Ectodermal cell (in vitro differentiated cells): Measurements from ENCODE around the gene KRT9. TPM values are rescaled to one million over a fixed set of nuclear protein-coding genes. Genes with fewer than 3 reads are reported as not detected.
"Not testable (repeated sequence)": the region's sequence is repeated elsewhere in the genome, so short reads cannot be mapped to it uniquely, and the experiment has no call there.

Experiments used
- H3K27ac ChIP-seq: 2 replicates; pipeline ENCODE4 v1.7.0; 2013; ENCODE audit warnings: mild to moderate bottlenecking, low read depth, low read length; ENCODE audit not compliant: insufficient read depth, poor library complexity, severe bottlenecking
- H3K27me3 ChIP-seq: 2 replicates; pipeline ENCODE4 v1.7.0; 2013; ENCODE audit warnings: mild to moderate bottlenecking, low read length; ENCODE audit not compliant: insufficient read depth, control insufficient read depth, poor library complexity, severe bottlenecking
- H3K36me3 ChIP-seq: one replicate; pipeline ENCODE4 v1.7.0; 2013; ENCODE audit warnings: low read length; ENCODE audit not compliant: control insufficient read depth, insufficient read depth
- H3K4me1 ChIP-seq: one replicate; pipeline ENCODE4 v1.7.0; 2013; ENCODE audit warnings: low read length; ENCODE audit not compliant: control insufficient read depth, insufficient read depth
- H3K4me3 ChIP-seq: 2 replicates; pipeline ENCODE4 v1.7.0; 2013; ENCODE audit warnings: low read depth, low read length, control low read depth; ENCODE audit not compliant: insufficient read depth
- H3K9me3 ChIP-seq: 2 replicates; pipeline ENCODE4 v1.7.0; 2013; ENCODE audit warnings: mild to moderate bottlenecking, low read length, moderate library complexity; ENCODE audit not compliant: control insufficient read depth
- WGBS, 2 experiments: methylation state at CpG; one replicate each; pipeline ENCODE4 v1.1.7; 2013; ENCODE audit warnings: missing lambda C conversion rate in 2 of 2; 5-methylcytosine and 5-hydroxymethylcytosine counted together
- polyA plus RNA-seq, 4 experiments: library from polyadenylated mRNA; stranded (reverse); fragments of 50-300 nt; gene quantifications; one replicate each; pipeline ENCODE4 v1.2.3, GENCODE V29; 2013

Gene KRT9
- 0.28 TPM for polyA plus RNA-seq (2013, experiment 1 of 4)
- polyA plus RNA-seq (2013, experiment 2 of 4): 0.34 TPM
- 0.27 TPM for polyA plus RNA-seq (2013, experiment 3 of 4)
- polyA plus RNA-seq (2013, experiment 4 of 4): 0.24 TPM

GRCh38 chr17:41571561-41572434 lies at the start of gene KRT9:
TSS of gene KRT9 (minus strand) at chr17:41572059. CDS start at chr17:41571992, 67 bp downstream.
- Histone ChIP-seq H3K9me3 (no peaks in the 10 kb centered on the region), H3K4me1 (no peaks in the 10 kb centered on the region), H3K27ac (no peak within 1 kb of the TSS), H3K27me3 (no peaks in the 10 kb centered on the region), H3K36me3 (no peaks in the 10 kb centered on the region), H3K4me3 (no peak within 1 kb of the TSS)
- 79% methylated on average over 23 to 24 of the region's 24 CpGs for WGBS, 2 experiments

GRCh38 chr17:41621435-41621817 lies 49.6 kb upstream of the KRT9 start:
- peaks cover 26% of the 10 kb centered on the region for H3K4me1 ChIP-seq
- not testable (repeated sequence) for H3K9me3 ChIP-seq, H3K4me3 ChIP-seq, H3K36me3 ChIP-seq, H3K27me3 ChIP-seq, H3K27ac ChIP-seq
- WGBS, 2 experiments: 95 to 96% methylated on average over 11 of the region's 11 CpGs

- 92% methylated on average over 21 of the region's 21 CpGs for WGBS, 2 experiments
- no peaks in the 10 kb centered on the region for H3K36me3 ChIP-seq
- H3K9me3 ChIP-seq: no peaks in the 10 kb centered on the region
- peaks cover 28% of the 10 kb centered on the region for H3K4me1 ChIP-seq
- no peaks in the 10 kb centered on the region for H3K27me3 ChIP-seq
- no peak overlapping the region for H3K27ac ChIP-seq
- H3K4me3 ChIP-seq: no peak overlapping the region
Measured at GRCh38 chr17:41620583-41621434, 49.0 kb upstream of the KRT9 start.

- WGBS, 2 experiments: 92 to 93% methylated on average over 6 of the region's 6 CpGs
Measured at GRCh38 chr17:41619927-41620582, 48.2 kb upstream of the KRT9 start.

GRCh38 chr17:41619036-41619926 lies 47.4 kb upstream of the KRT9 start:
- WGBS, 2 experiments: 91% methylated on average over 17 to 18 of the region's 20 CpGs
- Histone ChIP-seq H3K4me1 (peaks cover 22% of the 10 kb centered on the region), H3K27ac (no peak overlapping the region), H3K4me3 (no peak overlapping the region), H3K9me3 (no peaks in the 10 kb centered on the region), H3K27me3 (no peaks in the 10 kb centered on the region), H3K36me3 (no peaks in the 10 kb centered on the region)

More at GRCh38 chr17:41619927-41620582, 48.2 kb upstream of the KRT9 start:
- H3K36me3 ChIP-seq, H3K27me3 ChIP-seq, H3K4me3 ChIP-seq, H3K9me3 ChIP-seq, H3K27ac ChIP-seq: not testable (repeated sequence)
- H3K4me1 ChIP-seq: peaks cover 28% of the 10 kb centered on the region

- WGBS, 2 experiments: 91 to 92% methylated on average over 13 of the region's 13 CpGs
- H3K27ac ChIP-seq: no peak overlapping the region
Measured at GRCh38 chr17:41618341-41619035, 46.6 kb upstream of the KRT9 start.

GRCh38 chr17:41617698-41618097 lies 45.8 kb upstream of the KRT9 start:
- 71 to 83% methylated on average over 11 of the region's 11 CpGs for WGBS, 2 experiments
- Histone ChIP-seq H3K9me3 (no peaks in the 10 kb centered on the region), H3K27me3 (no peaks in the 10 kb centered on the region), H3K27ac (no peak overlapping the region), H3K36me3 (no peaks in the 10 kb centered on the region), H3K4me1 (peaks cover 14% of the 10 kb centered on the region), H3K4me3 (no peak overlapping the region)

More at GRCh38 chr17:41618341-41619035, 46.6 kb upstream of the KRT9 start:
- no peak overlapping the region for H3K4me3 ChIP-seq
- peaks cover 19% of the 10 kb centered on the region for H3K4me1 ChIP-seq
- no peaks in the 10 kb centered on the region for H3K27me3 ChIP-seq
- no peaks in the 10 kb centered on the region for H3K9me3 ChIP-seq
- H3K36me3 ChIP-seq: no peaks in the 10 kb centered on the region

- Histone ChIP-seq H3K4me1 (peaks cover 12% of the 10 kb centered on the region), H3K4me3 (no peak overlapping the region), H3K9me3 (no peaks in the 10 kb centered on the region), H3K27ac (no peak overlapping the region), H3K36me3 (no peaks in the 10 kb centered on the region), H3K27me3 (no peaks in the 10 kb centered on the region)
- 93 to 96% methylated on average over 3 of the region's 3 CpGs for WGBS, 2 experiments
Measured at GRCh38 chr17:41617136-41617535, 45.3 kb upstream of the KRT9 start.

- not testable (repeated sequence) for H3K36me3 ChIP-seq, H3K4me3 ChIP-seq, H3K27ac ChIP-seq, H3K9me3 ChIP-seq, H3K27me3 ChIP-seq
- peaks cover 12% of the 10 kb centered on the region for H3K4me1 ChIP-seq
- WGBS, 2 experiments: 85% methylated on average over 4 of the region's 4 CpGs
Measured at GRCh38 chr17:41616486-41616885, 44.6 kb upstream of the KRT9 start.
